ENCODE results near the gene GRID1.

The GRID1 gene

DNA sequence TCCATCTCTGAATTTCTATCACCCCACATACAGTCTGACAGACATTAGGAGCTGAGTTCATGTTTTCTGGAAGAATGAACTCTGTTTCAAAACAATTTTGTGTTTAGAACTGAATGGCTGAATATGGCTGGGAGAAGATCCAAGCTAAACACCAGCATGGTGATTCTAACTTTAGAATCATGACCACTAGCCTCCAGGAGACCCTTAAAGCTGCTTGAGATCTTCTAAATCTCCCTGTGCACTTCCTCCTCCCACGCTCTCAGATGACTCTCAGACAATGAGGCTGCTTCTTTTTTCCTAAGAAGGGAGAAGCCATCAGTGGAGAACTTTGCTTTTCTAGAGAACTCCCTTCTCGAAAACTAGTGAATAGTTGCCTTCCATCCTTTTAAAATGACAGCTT lies 711.2 kb downstream of the GRID1 start:
- TF ChIP-seq, protein P1, sequence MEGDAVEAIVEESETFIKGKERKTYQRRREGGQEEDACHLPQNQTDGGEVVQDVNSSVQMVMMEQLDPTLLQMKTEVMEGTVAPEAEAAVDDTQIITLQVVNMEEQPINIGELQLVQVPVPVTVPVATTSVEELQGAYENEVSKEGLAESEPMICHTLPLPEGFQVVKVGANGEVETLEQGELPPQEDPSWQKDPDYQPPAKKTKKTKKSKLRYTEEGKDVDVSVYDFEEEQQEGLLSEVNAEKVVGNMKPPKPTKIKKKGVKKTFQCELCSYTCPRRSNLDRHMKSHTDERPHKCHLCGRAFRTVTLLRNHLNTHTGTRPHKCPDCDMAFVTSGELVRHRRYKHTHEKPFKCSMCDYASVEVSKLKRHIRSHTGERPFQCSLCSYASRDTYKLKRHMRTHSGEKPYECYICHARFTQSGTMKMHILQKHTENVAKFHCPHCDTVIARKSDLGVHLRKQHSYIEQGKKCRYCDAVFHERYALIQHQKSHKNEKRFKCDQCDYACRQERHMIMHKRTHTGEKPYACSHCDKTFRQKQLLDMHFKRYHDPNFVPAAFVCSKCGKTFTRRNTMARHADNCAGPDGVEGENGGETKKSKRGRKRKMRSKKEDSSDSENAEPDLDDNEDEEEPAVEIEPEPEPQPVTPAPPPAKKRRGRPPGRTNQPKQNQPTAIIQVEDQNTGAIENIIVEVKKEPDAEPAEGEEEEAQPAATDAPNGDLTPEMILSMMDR (conservative IDR thresholded peaks at IDR 0.05), result no peak
- H3K27ac ChIP-seq, result no peak overlapping the region

- TF ChIP-seq, protein P1 (conservative IDR thresholded peaks at IDR 0.05), result no peak
Measured at GRCh38 chr10:85651497-85651882, 715.1 kb downstream of the GRID1 start.

DNA sequence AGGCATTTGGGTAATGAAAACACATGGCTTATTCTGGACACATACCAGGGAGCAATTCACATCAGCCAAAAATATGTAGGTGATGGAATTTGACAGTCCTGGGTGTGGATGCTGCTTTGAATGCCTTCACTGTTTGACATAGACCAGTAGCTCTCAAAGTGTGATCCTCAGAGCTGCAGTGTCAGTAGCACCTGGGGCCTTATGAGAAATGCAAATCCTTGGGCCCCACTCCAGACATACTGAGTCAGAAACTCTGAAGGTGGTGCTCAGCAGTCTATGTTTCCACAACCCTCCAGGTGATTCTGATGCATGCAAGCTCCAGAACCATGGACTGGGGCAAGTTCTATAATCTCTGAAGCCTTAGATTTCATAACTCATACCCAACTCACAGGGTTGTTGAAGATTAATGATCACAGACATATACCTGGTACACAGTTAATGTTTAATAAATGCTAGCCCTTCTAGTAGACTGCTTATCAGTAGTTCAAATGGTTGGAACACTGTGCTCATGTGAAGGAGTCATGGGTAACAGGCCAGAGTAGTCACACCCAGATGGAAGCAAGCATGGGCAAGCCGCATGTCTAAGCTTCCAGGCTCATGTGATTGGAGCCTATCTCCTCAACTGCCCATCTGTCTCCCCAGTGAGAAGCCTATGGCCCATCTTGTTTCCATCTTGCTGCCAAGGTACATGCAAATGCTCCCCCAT lies 715.7 kb downstream of the GRID1 start:
- TF ChIP-seq, protein P1 (conservative IDR thresholded peaks at IDR 0.05), result no peak

More at GRCh38 chr10:85651497-85651882, 715.1 kb downstream of the GRID1 start:
- no peak overlapping the region for H3K27ac ChIP-seq

DNA sequence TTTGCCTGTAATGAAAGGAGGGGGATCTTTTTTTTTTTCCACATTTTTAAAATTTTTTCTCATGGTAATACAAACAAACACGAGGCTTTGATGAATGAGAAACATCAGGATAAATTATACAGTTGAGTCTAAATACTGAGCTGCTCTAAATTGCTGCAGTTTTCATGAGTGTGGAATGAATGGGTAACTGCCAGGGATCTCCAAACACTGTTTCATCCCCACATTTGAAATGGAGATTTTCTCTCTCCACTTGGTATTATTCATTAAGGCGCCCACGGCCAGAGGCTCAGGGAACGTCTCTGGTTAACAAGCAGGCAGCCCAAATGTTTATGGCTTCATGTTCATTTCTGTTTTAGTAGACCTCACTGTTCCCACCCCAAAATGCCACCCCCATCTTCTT lies 717.1 kb downstream of the GRID1 start:
- no peak overlapping the region for H3K27ac ChIP-seq
- TF ChIP-seq, protein P1 (conservative IDR thresholded peaks at IDR 0.05), result no peak

More for the DNA sequence above, 715.7 kb downstream of the GRID1 start:
- H3K27ac ChIP-seq, result no peak overlapping the region

- H3K27ac ChIP-seq, result no peak overlapping the region
Measured at GRCh38 chr10:85648279-85648754, 718.3 kb downstream of the GRID1 start.

GRCh38 chr10:85647741-85648140 lies 718.9 kb downstream of the GRID1 start:
- H3K27ac ChIP-seq, result no peak overlapping the region
- TF ChIP-seq, protein P1 (conservative IDR thresholded peaks at IDR 0.05), result no peak

More at GRCh38 chr10:85648279-85648754, 718.3 kb downstream of the GRID1 start:
- TF ChIP-seq, protein P1 (conservative IDR thresholded peaks at IDR 0.05), result no peak

DNA sequence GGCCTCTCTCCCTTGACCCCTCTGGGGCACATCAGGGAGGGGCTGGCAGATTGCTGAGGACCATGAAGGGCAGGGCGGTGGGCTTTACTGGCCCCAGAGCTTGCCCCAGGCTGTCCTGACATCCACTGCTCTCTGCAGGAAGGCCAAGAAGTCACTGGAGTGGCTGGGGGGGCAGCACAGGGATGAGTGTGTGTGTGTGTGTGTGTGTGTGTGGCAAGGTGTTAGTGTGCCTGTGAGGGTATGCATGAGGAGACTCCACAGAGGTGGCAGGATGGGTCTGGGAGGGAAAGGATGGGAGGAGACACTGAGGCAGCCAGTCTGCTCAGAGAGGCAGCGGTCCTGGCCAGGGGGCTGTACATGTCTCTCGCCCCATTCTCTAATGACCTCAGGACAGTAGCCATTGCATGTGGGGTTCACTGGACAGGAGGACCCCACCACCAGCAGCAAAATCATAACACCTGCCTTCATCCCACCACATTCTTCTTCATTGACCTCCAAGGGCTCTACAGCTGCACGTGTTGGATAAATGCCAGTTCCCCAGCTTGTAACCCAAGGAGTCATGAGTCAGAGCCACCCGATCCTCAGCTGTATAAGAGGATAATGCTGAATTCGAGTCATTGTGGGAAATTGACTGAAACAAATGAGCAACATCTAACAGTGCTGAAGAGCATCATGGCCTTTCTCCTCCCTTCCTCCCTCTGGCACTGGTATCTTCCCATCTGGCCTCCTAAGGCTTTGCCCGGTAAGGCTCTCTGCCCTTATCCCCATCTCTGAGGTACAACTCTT lies 720.5 kb downstream of the GRID1 start:
- TF ChIP-seq, protein P1 (conservative IDR thresholded peaks at IDR 0.05), result no peak
- no peak overlapping the region for H3K27ac ChIP-seq
